H9 (cell line): ENCODE results near the gene TTC7B. TPM values are rescaled to one million over a fixed set of nuclear protein-coding genes. Genes with fewer than 3 reads are reported as not detected.

ENCODE experiments used
- DNase-seq: peaks from one replicate; pipeline ENCODE4 v3.0.0-alpha.2; 2017
- H2AFZ ChIP-seq: one replicate; pipeline ENCODE4 v1.6.1; 2013; ENCODE audit warnings: mild to moderate bottlenecking, low read length, control low read depth, moderate library complexity
- H2AK5ac ChIP-seq: 2 replicates; pipeline ENCODE4 v1.6.1; 2013; ENCODE audit warnings: low read length, control low read depth, mixed read lengths; ENCODE audit not compliant: insufficient read length
- H2BK120ac ChIP-seq: one replicate; pipeline ENCODE4 v1.6.1; 2013; ENCODE audit warnings: low read depth, mild to moderate bottlenecking, low read length, control low read depth, inconsistent platforms; ENCODE audit not compliant: poor library complexity, severe bottlenecking
- H2BK12ac ChIP-seq: 2 replicates; pipeline ENCODE4 v1.6.1; 2013; ENCODE audit warnings: low read length, control low read depth, mixed read lengths, low read depth; ENCODE audit not compliant: insufficient read length
- H2BK15ac ChIP-seq: 2 replicates; pipeline ENCODE4 v1.6.1; 2013; ENCODE audit warnings: low read depth, low read length, control low read depth
- H2BK20ac ChIP-seq: one replicate; pipeline ENCODE4 v1.6.1; 2013; ENCODE audit warnings: low read depth, mild to moderate bottlenecking, low read length, control low read depth, inconsistent platforms; ENCODE audit not compliant: poor library complexity, severe bottlenecking
- H2BK5ac ChIP-seq: 2 replicates; pipeline ENCODE4 v1.6.1; 2013; ENCODE audit warnings: low read length, control low read depth, mixed read lengths; ENCODE audit not compliant: insufficient read length
- H3K14ac ChIP-seq: 2 replicates; pipeline ENCODE4 v1.6.1; 2013; ENCODE audit warnings: low read length, control low read depth; ENCODE audit not compliant: insufficient read depth
- H3K18ac ChIP-seq: 2 replicates; pipeline ENCODE4 v1.6.1; 2013; ENCODE audit warnings: low read depth, mild to moderate bottlenecking, mixed read lengths, low read length, control low read depth; ENCODE audit not compliant: insufficient read length
- H3K23ac ChIP-seq: 2 replicates; pipeline ENCODE4 v1.6.1; 2013; ENCODE audit warnings: low read length, control low read depth, mixed read lengths, low read depth; ENCODE audit not compliant: insufficient read length
- H3K23me2 ChIP-seq: 2 replicates; pipeline ENCODE4 v1.6.1; 2013; ENCODE audit warnings: low read depth, mild to moderate bottlenecking, mixed read lengths, low read length, control low read depth; ENCODE audit not compliant: insufficient read length, poor library complexity, severe bottlenecking
- H3K27ac ChIP-seq: 2 replicates; pipeline ENCODE4 v1.5.1; 2013; ENCODE audit warnings: low read length, control low read depth, mixed read lengths, low read depth; ENCODE audit not compliant: insufficient read length
- H3K27me3 ChIP-seq: 2 replicates; pipeline ENCODE4 v1.6.1; 2013; ENCODE audit warnings: low read length, control low read depth, inconsistent platforms; ENCODE audit not compliant: insufficient read depth
- H3K4ac ChIP-seq: 2 replicates; pipeline ENCODE4 v1.6.1; 2013; ENCODE audit warnings: low read depth, mild to moderate bottlenecking, control low read depth, inconsistent platforms, low read length, moderate library complexity
- H3K4me1 ChIP-seq: 2 replicates; pipeline ENCODE4 v1.6.1; 2013; ENCODE audit warnings: low read length, control low read depth, inconsistent platforms; ENCODE audit not compliant: insufficient read depth
- H3K4me2 ChIP-seq: 2 replicates; pipeline ENCODE4 v1.6.1; 2013; ENCODE audit warnings: low read length, control low read depth, mixed read lengths; ENCODE audit not compliant: insufficient read length, insufficient read depth
- H3K56ac ChIP-seq: 2 replicates; pipeline ENCODE4 v1.6.1; 2013; ENCODE audit warnings: low read depth, mild to moderate bottlenecking, mixed read lengths, low read length, control low read depth; ENCODE audit not compliant: insufficient read length
- H3K79me1 ChIP-seq: 2 replicates; pipeline ENCODE4 v1.6.1; 2013; ENCODE audit warnings: low read depth, mild to moderate bottlenecking, moderate library complexity, low read length, control low read depth, inconsistent platforms; ENCODE audit not compliant: insufficient read depth, poor library complexity, severe bottlenecking
- H3K79me2 ChIP-seq: 2 replicates; pipeline ENCODE4 v1.6.1; 2013; ENCODE audit warnings: low read length, control low read depth, inconsistent platforms; ENCODE audit not compliant: insufficient read depth
- H3K9ac ChIP-seq: 2 replicates; pipeline ENCODE4 v1.6.1; 2013; ENCODE audit warnings: low read length, control low read depth, mixed read lengths; ENCODE audit not compliant: insufficient read length; ENCODE audit errors: extremely low read depth
- H3K9me3 ChIP-seq: one replicate; pipeline ENCODE4 v1.6.1; 2013; ENCODE audit warnings: low read depth, low read length, inconsistent platforms; ENCODE audit not compliant: control insufficient read depth
- H3T11ph ChIP-seq: one replicate; pipeline ENCODE4 v1.6.1; 2013; ENCODE audit warnings: mild to moderate bottlenecking, low read length, control low read depth, inconsistent platforms
- H4K20me1 ChIP-seq: one replicate; pipeline ENCODE4 v1.6.1; 2013; ENCODE audit not compliant: control insufficient read depth, insufficient read length, insufficient read depth
- H4K5ac ChIP-seq: 2 replicates; pipeline ENCODE4 v1.6.1; 2013; ENCODE audit warnings: low read depth, mild to moderate bottlenecking, mixed read lengths, low read length, control low read depth; ENCODE audit not compliant: insufficient read length
- H4K8ac ChIP-seq: replicated peaks from 2 replicates; pipeline ENCODE4 v1.6.1; 2013; ENCODE audit warnings: low read length, control low read depth, mixed read lengths, low read depth; ENCODE audit not compliant: insufficient read length
- H4K91ac ChIP-seq: 2 replicates; pipeline ENCODE4 v1.6.1; 2013; ENCODE audit warnings: low read depth, mild to moderate bottlenecking, moderate library complexity, mixed read lengths, low read length, control low read depth; ENCODE audit not compliant: insufficient read length
- H3K27ac Mint-ChIP-seq, 3 experiments: 2 replicates in 2 of 3; 3 replicates in 1 of 3; pipeline ENCODE4 v1.8.0; 2020 to 2021; ENCODE audit warnings: mixed read lengths in 3 of 3, mild to moderate bottlenecking in 1 of 3, moderate library complexity in 1 of 3
- H3K27me3 Mint-ChIP-seq: 2 replicates; pipeline ENCODE4 v1.8.0; 2021; ENCODE audit warnings: low read depth, mild to moderate bottlenecking, moderate library complexity, mixed read lengths
- H3K36me3 Mint-ChIP-seq, 3 experiments: 2 replicates in 2 of 3; 3 replicates in 1 of 3; pipeline ENCODE4 v1.8.0; 2020 to 2021; ENCODE audit warnings: low read depth in 3 of 3, mixed read lengths in 3 of 3; ENCODE audit not compliant: insufficient read depth in 1 of 3
- H3K4me1 Mint-ChIP-seq, 2 experiments: 2 replicates each; pipeline ENCODE4 v1.8.0; 2020; ENCODE audit warnings: mixed read lengths in 2 of 2
- H3K4me3 Mint-ChIP-seq, 2 experiments: 2 replicates in 1 of 2; 3 replicates in 1 of 2; pipeline ENCODE4 v1.8.0; 2020 to 2021; ENCODE audit warnings: mild to moderate bottlenecking in 2 of 2, mixed read lengths in 2 of 2, moderate library complexity in 1 of 2
- H3K9me3 Mint-ChIP-seq, 2 experiments: 2 replicates in 1 of 2; 3 replicates in 1 of 2; pipeline ENCODE4 v1.8.0; 2020; ENCODE audit warnings: mild to moderate bottlenecking in 2 of 2, mixed read lengths in 2 of 2, moderate library complexity in 1 of 2
- WGBS: extraction: QIAGEN DNeasy Blood & Tissue Kit; methylation state at CpG from one replicate; pipeline ENCODE4 v1.1.7; 2013; ENCODE audit warnings: missing lambda C conversion rate, low lambda C conversion rate, mixed read lengths; ENCODE audit not compliant: insufficient read length; ENCODE audit errors: extremely low coverage; 5-methylcytosine and 5-hydroxymethylcytosine counted together
- total RNA-seq: library from RNA; stranded (reverse); gene quantifications from 2 replicates; pipeline ENCODE4 v1.2.1, GENCODE V29; 2021
- TF ChIP-seq, protein P1 (sequence below): fragments of 200-600 bp; sonication (generic); conservative IDR thresholded peaks from 3 replicates; pipeline ENCODE4 v1.8.0; 2021; ENCODE audit warnings: antibody characterized with exemption, mild to moderate bottlenecking

Gene TTC7B
- total RNA-seq, 1 experiment from 2014 or later = 33.7 TPM

DNA sequence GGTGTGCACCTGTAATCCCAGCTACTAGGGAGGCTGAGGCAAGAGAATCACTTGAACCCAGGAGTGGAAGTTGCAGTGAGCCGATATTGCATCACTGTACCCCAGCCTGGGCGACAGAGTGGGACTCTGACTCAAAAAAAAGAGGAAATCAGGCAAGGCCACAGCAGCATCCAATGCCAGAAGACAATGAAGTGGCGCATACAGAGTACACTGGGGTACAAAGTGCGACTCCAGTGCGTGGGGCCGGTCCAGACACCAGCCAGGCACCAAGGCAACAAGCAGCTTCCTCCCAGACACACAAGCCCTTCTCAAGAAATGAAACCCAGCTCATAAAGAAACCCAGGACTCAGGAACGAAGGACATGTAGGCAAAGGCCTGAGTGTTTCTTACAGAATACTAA is 28.2 kb downstream of the TTC7B start:
- Histone ChIP-seq H4K8ac (no peak overlapping the region), H4K5ac (no peak overlapping the region), H4K20me1 (no peaks in the 10 kb centered on the region), H3K9ac (no peak overlapping the region), H3K27ac (no peak overlapping the region), H2BK12ac (no peak overlapping the region), H3T11ph (no peak overlapping the region), H3K79me1 (no peaks in the 10 kb centered on the region), H4K91ac (no peak overlapping the region), H3K23me2 (no peaks in the 10 kb centered on the region), H3K27me3 (no peaks in the 10 kb centered on the region), H3K4ac (no peak overlapping the region), H2BK120ac (no peak overlapping the region), H3K4me2 (no peak overlapping the region), H3K18ac (no peak overlapping the region), H3K23ac (no peak overlapping the region), H2AFZ (no peak overlapping the region), H3K14ac (no peak overlapping the region), H2AK5ac (no peak overlapping the region), H2BK5ac (no peak overlapping the region), H2BK20ac (no peak overlapping the region), H3K79me2 (no peaks in the 10 kb centered on the region), H3K56ac (no peak overlapping the region), H3K9me3 (no peaks in the 10 kb centered on the region), H2BK15ac (no peak overlapping the region), H3K4me1 (no peaks in the 10 kb centered on the region; the same call in 1 of the 2 replicates)
- H3K36me3 Mint-ChIP-seq = peaks cover 0 to 8% (median 5%) of the 10 kb centered on the region in 3 experiments; a peak in 3 of 7 replicates
- H3K27ac Mint-ChIP-seq = peak overlapping the region in 1 of 3 experiments; percentile 17; a peak in 1 of 7 replicates
- TF ChIP-seq, protein P1, sequence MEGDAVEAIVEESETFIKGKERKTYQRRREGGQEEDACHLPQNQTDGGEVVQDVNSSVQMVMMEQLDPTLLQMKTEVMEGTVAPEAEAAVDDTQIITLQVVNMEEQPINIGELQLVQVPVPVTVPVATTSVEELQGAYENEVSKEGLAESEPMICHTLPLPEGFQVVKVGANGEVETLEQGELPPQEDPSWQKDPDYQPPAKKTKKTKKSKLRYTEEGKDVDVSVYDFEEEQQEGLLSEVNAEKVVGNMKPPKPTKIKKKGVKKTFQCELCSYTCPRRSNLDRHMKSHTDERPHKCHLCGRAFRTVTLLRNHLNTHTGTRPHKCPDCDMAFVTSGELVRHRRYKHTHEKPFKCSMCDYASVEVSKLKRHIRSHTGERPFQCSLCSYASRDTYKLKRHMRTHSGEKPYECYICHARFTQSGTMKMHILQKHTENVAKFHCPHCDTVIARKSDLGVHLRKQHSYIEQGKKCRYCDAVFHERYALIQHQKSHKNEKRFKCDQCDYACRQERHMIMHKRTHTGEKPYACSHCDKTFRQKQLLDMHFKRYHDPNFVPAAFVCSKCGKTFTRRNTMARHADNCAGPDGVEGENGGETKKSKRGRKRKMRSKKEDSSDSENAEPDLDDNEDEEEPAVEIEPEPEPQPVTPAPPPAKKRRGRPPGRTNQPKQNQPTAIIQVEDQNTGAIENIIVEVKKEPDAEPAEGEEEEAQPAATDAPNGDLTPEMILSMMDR = no peak
- no peaks in the 10 kb centered on the region for H3K9me3 Mint-ChIP-seq
- no peak overlapping the region for H3K4me3 Mint-ChIP-seq
- WGBS = no CpG with 5 or more reads among the region's 7 CpGs
- H3K27me3 Mint-ChIP-seq = no peaks in the 10 kb centered on the region
- no peak for DNase-seq
- peaks cover 10 to 18% of the 10 kb centered on the region in 2 experiments for H3K4me1 Mint-ChIP-seq
